ENCODE data around the gene CCDC38. TPM values are rescaled to one million over a fixed set of nuclear protein-coding genes. Genes with fewer than 3 reads are reported as not detected.
A peak's percentile ranks its signal among the peaks of the same experiment; 100 is the strongest.

CCDC38 gene
- total and polyA plus RNA-seq, 9 of the 15 experiments (the other 6 are each of a cell fraction or from before 2014, with no cell fraction given) = not detected

GRCh38 chr12:95978774-95979173 is 36.4 kb upstream of the CCDC38 start:
- whole genome bisulfite sequencing (ENCODE audit: insufficient coverage, low coverage, missing lambda C conversion rate) = 9% methylated on average over 3 of the region's 3 CpGs
- CTCF ChIA-PET (ENCODE audit: low intra/inter-chr PET ratio) = no interaction called here
- H3K9ac ChIP-seq (ENCODE audit: insufficient read depth in 1 of 2, low read depth in 2 of 2, low read length in 2 of 2) = no peak overlapping the region
- in situ Hi-C loops (cut with MboI) = no loop called here
- POLR2A ChIA-PET = interaction anchor here (0.9 to 1.3 kb wide), 2 partner anchors 11 to 19 kb away, joined by 3 to 4 read pairs; no protein-coding TSS in a partner anchor
- no peaks in the 10 kb centered on the region for H3K9me3 ChIP-seq (replicated peaks; ENCODE audit: control insufficient read depth, insufficient read depth, low read depth, low read length)
- H3K4me1 ChIP-seq (replicated peaks in 1 of 2; ENCODE audit: control insufficient read depth in 2 of 2, insufficient read depth in 2 of 2, low read length in 2 of 2) = peaks cover 0 to 5% of the 10 kb centered on the region in 2 experiments; a peak in 1 of 5 replicates
- no TSS peak for BruUV-seq (replicated peaks)
- H3K79me2 ChIP-seq (ENCODE audit: control insufficient read depth, insufficient read depth, low read length) = no peaks in the 10 kb centered on the region
- no peaks in the 10 kb centered on the region for H3K36me3 ChIP-seq (ENCODE audit: control insufficient read depth, insufficient read depth, low read length)
- peak in 1 of 4 experiments; percentile 6 for DNase-seq (ENCODE audit: extremely low read depth in 1 of 4, low spot score in 3 of 4)
- intact Hi-C loops (cut with micrococcal nuclease) = no loop called here
- no peaks in the 10 kb centered on the region for H4K20me1 ChIP-seq (replicated peaks; ENCODE audit: control insufficient read depth, insufficient read depth, low read length)
- H3K4me2 ChIP-seq (ENCODE audit: insufficient read depth, low read length) = no peak overlapping the region; the same call in 1 of the 2 replicates
- no peak overlapping the region for H3K4me3 ChIP-seq
- TF ChIP-seq MTF1 (CRISPR knock-in tag; IDR thresholded peaks at IDR 0.05; ENCODE audit: borderline replicate concordance) = no peak
- no peak for TF ChIP-seq CC2D1A (IDR thresholded peaks at IDR 0.05)
- no peak for TF ChIP-seq TARDBP (IDR thresholded peaks at IDR 0.05)
- TF ChIP-seq NCOA1 (IDR thresholded peaks at IDR 0.05; ENCODE audit: low read depth) = no peak
- peak; percentile 37; the same call in 1 of the 2 replicates for TF ChIP-seq TAL1 (IDR thresholded peaks at IDR 0.05)
- no peak for TF ChIP-seq NCOA2 (IDR thresholded peaks at IDR 0.05; ENCODE audit: partially characterized antibody in 2 of 2)
- peak; percentile 75 for TF ChIP-seq ESRRA (IDR thresholded peaks at IDR 0.05; ENCODE audit: borderline replicate concordance, low read depth)
- TF ChIP-seq MCM3 (IDR thresholded peaks at IDR 0.05) = no peak
- TF ChIP-seq GABPB2 (CRISPR knock-in tag; conservative IDR thresholded peaks at IDR 0.05) = no peak
- no peak for TF ChIP-seq ZNF212 (CRISPR knock-in tag; IDR thresholded peaks at IDR 0.05)
- no peak for TF ChIP-seq FOXP1 (CRISPR knock-in tag; IDR thresholded peaks at IDR 0.05)
- TF ChIP-seq TCF3 (CRISPR knock-in tag; IDR thresholded peaks at IDR 0.05) = peak; percentile 46; the same call in 1 of the 2 replicates
- H3K9me1 ChIP-seq (ENCODE audit: control insufficient read depth, insufficient read depth, low read length) = no peaks in the 10 kb centered on the region
- H2AFZ ChIP-seq (ENCODE audit: low read depth, low read length) = no peak overlapping the region
- FAIRE-seq = no peak
- no peak overlapping the region for H3K27ac ChIP-seq (ENCODE audit: extremely low read depth, low read depth, low read length)
- no peak for ATAC-seq
- H3K27me3 ChIP-seq (ENCODE audit: control insufficient read depth in 2 of 2, insufficient read depth in 2 of 2, low read length in 2 of 2) = peaks cover 17 to 18% of the 10 kb centered on the region in 2 experiments; a peak in 4 of 5 replicates
